Measurements from ENCODE around the gene PPL.
A peak's percentile ranks its signal among the peaks of the same experiment; 100 is the strongest.

The PPL gene

DNA sequence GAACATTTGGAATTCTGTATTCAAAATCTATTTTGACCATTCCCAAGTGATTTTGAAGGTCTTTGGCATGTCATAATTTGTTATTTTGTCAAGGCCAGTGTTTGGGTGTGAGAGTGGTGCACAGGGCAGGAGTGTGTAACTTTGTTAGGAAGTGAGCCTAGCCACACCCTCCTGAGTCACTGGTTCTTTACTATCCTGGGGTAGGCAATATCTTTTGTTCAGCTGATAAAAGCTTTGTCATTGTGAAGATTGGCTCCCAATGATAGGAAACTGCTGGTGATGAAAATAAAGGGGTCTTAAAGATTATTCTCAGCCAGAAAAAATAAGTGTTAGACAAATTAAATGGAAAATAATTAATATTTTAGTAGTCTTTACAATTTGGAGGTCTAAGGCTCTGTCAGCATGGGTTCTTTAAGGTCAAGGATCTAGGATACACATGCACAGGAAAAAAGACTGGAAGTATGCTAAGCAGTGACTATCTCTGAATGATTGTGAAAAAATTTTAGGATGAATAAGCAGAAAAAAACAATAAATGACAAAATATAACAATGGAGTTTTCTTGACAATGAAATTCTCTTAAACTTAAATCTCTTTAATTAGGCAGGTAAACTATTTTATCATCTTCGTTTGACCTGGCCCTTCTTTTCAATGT lies 84.6 kb downstream of the PPL start:
- TF ChIP-seq, protein P1, sequence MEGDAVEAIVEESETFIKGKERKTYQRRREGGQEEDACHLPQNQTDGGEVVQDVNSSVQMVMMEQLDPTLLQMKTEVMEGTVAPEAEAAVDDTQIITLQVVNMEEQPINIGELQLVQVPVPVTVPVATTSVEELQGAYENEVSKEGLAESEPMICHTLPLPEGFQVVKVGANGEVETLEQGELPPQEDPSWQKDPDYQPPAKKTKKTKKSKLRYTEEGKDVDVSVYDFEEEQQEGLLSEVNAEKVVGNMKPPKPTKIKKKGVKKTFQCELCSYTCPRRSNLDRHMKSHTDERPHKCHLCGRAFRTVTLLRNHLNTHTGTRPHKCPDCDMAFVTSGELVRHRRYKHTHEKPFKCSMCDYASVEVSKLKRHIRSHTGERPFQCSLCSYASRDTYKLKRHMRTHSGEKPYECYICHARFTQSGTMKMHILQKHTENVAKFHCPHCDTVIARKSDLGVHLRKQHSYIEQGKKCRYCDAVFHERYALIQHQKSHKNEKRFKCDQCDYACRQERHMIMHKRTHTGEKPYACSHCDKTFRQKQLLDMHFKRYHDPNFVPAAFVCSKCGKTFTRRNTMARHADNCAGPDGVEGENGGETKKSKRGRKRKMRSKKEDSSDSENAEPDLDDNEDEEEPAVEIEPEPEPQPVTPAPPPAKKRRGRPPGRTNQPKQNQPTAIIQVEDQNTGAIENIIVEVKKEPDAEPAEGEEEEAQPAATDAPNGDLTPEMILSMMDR (IDR thresholded peaks at IDR 0.05; ENCODE audit: insufficient read depth, low read depth, low read length, missing control alignments), result no peak
- no peak overlapping the region for H3K4me3 ChIP-seq (ENCODE audit: low read length)
- peak; percentile 64 for DNase-seq (ENCODE audit: low read depth)

DNA sequence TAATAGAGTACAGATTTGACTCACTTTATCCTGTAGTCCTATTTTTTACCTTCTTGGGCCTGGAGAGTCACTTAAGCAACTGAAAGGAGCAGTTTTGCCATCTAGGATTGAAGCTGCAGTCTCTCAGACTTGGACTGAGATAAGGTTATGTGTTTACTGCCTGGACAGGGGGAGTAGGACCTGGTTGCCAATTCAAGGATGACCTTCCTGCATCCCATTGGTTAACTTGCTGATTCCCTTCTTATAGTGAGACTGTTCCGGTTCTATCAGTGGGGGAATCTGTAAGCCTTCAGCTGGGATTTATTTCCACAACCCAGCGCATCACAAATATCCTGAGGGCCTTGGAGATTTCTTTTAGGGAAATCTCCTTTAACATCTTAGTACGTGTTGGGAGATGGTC lies 86.7 kb downstream of the PPL start:
- DNase-seq (ENCODE audit: low read depth), result no peak
- peak overlapping the region; percentile 22 for H3K4me3 ChIP-seq (ENCODE audit: low read length)
- TF ChIP-seq, protein P1 (IDR thresholded peaks at IDR 0.05; ENCODE audit: insufficient read depth, low read depth, low read length, missing control alignments), result no peak

DNA sequence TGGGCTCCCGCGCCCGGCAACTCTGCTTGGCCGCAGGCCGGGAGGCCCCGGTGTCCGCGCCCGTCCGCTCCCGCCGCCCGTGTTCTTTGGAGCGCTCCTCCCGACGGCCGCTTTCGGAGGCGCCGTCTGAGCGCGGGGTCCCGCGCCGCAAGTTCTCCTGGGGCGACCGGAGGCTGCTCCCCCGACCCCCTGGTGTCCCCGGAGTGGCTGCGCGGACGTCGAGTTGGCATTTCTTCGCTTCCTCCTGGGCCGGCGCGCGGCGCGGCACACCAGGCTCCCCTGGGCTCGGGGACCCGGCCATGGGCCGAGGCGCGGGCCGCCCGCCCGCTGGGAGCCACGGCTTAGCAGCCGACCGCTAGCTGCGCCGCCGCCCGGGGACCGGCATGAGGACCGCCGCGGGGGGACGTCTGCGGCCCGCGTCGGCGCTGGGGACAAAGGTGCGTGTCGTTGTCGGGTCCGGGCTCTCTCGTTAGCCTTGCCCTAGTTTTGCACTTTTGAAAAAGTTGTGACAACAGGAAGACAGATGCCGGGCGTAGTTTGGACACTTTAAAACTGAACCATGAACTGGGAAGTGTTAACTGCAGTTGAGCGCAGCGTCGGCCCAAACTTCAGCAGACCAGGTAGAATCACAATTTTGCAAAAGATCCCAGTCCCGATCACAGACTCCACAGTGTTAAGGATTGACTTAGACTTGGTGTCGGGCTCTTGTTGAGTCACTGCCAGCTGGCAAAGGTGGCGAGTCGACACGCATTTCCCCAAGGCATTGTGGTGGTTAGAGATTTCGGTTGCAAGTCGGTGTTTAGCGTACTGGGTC lies 89.0 kb downstream of the PPL start:
- TF ChIP-seq, protein P1 (IDR thresholded peaks at IDR 0.05; ENCODE audit: insufficient read depth, low read depth, low read length, missing control alignments), result no peak
- DNase-seq (ENCODE audit: low read depth), result peak; percentile 79
- H3K4me3 ChIP-seq (ENCODE audit: low read length), result peak overlapping the region; percentile 73

DNA sequence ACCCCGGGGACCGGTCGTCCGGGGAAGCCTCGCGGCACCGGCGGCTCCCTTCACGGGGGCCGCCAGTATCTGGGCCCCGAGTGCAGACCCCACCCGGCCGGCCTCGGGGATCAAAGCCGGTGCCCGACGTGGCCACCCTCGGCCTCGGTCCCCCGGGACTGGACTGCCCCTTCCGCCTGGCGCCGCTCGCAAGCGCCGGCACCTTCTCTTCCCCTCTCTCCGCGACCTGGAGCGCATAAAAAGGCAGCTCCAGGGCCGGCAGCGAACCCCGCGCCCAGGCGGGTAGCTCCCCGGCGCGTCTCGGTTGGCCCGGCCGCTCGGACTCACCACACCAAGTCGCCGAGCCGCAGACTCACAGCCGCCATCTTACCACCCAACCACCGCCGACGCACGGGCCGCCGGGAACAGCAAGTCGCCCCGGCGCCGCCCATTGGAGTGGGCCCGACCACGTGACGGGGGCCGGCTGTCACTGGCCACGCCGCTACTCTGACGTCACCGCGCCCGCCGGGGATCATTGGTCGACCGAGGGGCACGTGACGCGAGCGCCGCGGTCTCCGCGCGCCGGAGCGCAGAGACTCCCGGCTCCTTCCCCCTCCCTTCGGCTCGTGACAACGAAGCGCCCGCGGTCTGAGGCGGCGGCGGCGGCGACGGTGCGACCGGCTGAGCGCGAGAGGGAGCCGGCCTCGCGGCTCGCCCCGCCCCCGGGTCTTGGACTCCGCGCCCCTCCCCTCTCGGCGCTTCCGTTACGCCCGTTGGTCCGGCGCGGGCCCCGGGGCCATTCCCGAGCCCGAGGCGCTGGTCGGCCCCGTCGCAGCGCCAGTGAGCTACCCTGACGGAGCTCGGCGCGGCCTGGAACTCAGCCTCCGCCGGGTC lies 89.8 kb downstream of the PPL start, which contains the start of the genes GLYR1 and UBN1:
TSS of gene GLYR1 (minus strand) at position 388 of the 873 bp plus-strand sequence. CDS start at position 365, 23 bp downstream.
TSS of gene UBN1 (plus strand) at position 581 of the 873 bp plus-strand sequence. CDS start 5,437 bp downstream, outside the sequence.
- DNase-seq (ENCODE audit: low read depth), result peak; percentile 99
- H3K4me3 ChIP-seq (ENCODE audit: low read length), result peak within 1 kb of the TSS; percentile 86
- TF ChIP-seq, protein P1 (IDR thresholded peaks at IDR 0.05; ENCODE audit: insufficient read depth, low read depth, low read length, missing control alignments), result no peak

DNA sequence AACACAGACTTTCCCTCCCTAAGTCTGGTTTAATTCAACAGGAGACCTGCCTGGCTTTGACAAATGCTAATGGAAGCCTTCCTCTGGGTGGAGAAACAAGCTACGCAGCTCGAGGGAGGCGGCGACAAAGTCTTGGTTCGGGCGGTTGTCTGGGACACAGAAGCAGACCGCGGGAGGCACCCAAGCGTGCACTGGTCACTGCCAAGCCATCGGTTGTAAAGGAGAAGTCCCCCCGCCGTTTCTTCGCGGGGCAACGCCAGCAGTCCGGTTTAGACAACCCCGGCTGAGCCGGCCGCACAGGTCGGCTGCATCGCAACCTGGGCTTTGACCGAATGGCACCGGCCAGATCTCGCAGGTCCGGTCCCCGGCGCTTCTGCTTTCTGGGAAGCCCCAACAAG lies 90.4 kb downstream of the PPL start:
- TF ChIP-seq, protein P1 (IDR thresholded peaks at IDR 0.05; ENCODE audit: insufficient read depth, low read depth, low read length, missing control alignments), result no peak
- peak; percentile 73 for DNase-seq (ENCODE audit: low read depth)
- peak overlapping the region; percentile 86 for H3K4me3 ChIP-seq (ENCODE audit: low read length)

DNA sequence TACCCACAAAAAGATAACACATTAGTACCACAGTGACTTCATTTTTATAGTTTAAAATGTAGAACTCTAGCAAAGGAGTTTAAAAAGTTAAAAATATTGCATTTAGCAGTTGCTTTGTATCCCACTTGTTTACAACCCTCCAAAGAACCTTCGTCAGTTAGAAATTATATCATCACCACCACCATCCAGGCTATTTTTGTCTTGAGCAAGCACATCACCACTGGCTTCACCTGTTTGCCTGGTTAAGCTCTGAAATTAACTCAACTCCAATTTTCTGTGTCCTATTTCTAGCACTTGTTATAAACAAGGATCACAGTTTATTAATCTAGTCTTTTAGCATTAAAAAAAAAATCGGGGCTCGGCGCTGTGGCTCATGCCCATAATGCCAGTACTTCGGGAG lies 96.0 kb downstream of the PPL start:
- no peak overlapping the region for H3K4me3 ChIP-seq (ENCODE audit: low read length)
- TF ChIP-seq, protein P1 (IDR thresholded peaks at IDR 0.05; ENCODE audit: insufficient read depth, low read depth, low read length, missing control alignments), result no peak
- DNase-seq (ENCODE audit: low read depth), result no peak
